Neural progenitor cell (in vitro differentiated cells): ENCODE data around the gene FGFR3. TPM values are rescaled to one million over a fixed set of nuclear protein-coding genes. Genes with fewer than 3 reads are reported as not detected.

Experiments used
- DNase-seq: peaks from one replicate; pipeline ENCODE4 v3.0.0-alpha.2; 2016; ENCODE audit warnings: low spot score
- H2AFZ ChIP-seq: fragments of 200-600 bp; sonication (generic); replicated peaks from 2 replicates; pipeline ENCODE4 v1.6.1; 2016; ENCODE audit warnings: antibody characterized with exemption
- H3F3A ChIP-seq: fragments of 200-600 bp; sonication (generic); 2 replicates; pipeline ENCODE4 v1.6.1; 2016; ENCODE audit warnings: antibody characterized with exemption, low read depth
- H3K27ac ChIP-seq: fragments of 200-600 bp; sonication (generic); 2 replicates; pipeline ENCODE4 v1.5.1; 2016; ENCODE audit warnings: mild to moderate bottlenecking
- H3K27me3 ChIP-seq: fragments of 200-600 bp; sonication (generic); 2 replicates; pipeline ENCODE4 v1.6.1; 2016; ENCODE audit warnings: mild to moderate bottlenecking, moderate library complexity
- H3K36me3 ChIP-seq: fragments of 200-600 bp; sonication (generic); 2 replicates; pipeline ENCODE4 v1.5.1; 2016
- H3K4me1 ChIP-seq: fragments of 200-600 bp; sonication (generic); 2 replicates; pipeline ENCODE4 v1.6.1; 2016; ENCODE audit warnings: mixed run types
- H3K4me2 ChIP-seq: fragments of 200-600 bp; sonication (generic); 2 replicates; pipeline ENCODE4 v1.6.1; 2016
- H3K4me3 ChIP-seq: fragments of 200-600 bp; sonication (generic); 2 replicates; pipeline ENCODE4 v1.5.1; 2016
- H3K79me2 ChIP-seq: fragments of 200-600 bp; sonication (generic); 2 replicates; pipeline ENCODE4 v1.6.1; 2016; ENCODE audit warnings: low read depth
- H3K9ac ChIP-seq: fragments of 200-600 bp; sonication (generic); 2 replicates; pipeline ENCODE4 v1.6.1; 2016
- H3K9me3 ChIP-seq: fragments of 200-600 bp; sonication (generic); 2 replicates; pipeline ENCODE4 v1.5.1; 2016; ENCODE audit warnings: low read depth
- H4K20me1 ChIP-seq: fragments of 200-600 bp; sonication (generic); 2 replicates; pipeline ENCODE4 v1.6.1; 2016; ENCODE audit warnings: low read depth
- H3K27ac Mint-ChIP-seq: 3 replicates; pipeline ENCODE4 v1.8.0; 2021; ENCODE audit warnings: mixed read lengths
- H3K27me3 Mint-ChIP-seq: 2 replicates; pipeline ENCODE4 v1.8.0; 2022; ENCODE audit warnings: low read depth, mild to moderate bottlenecking, inconsistent platforms, moderate library complexity, mixed read lengths; ENCODE audit not compliant: insufficient read depth
- H3K36me3 Mint-ChIP-seq: 3 replicates; pipeline ENCODE4 v1.8.0; 2021; ENCODE audit warnings: mixed read lengths
- H3K4me1 Mint-ChIP-seq: 3 replicates; pipeline ENCODE4 v1.8.0; 2021; ENCODE audit warnings: mixed read lengths
- H3K4me3 Mint-ChIP-seq: 3 replicates; pipeline ENCODE4 v1.8.0; 2021; ENCODE audit warnings: mild to moderate bottlenecking, moderate library complexity, mixed read lengths
- H3K9me3 Mint-ChIP-seq: 3 replicates; pipeline ENCODE4 v1.8.0; 2020; ENCODE audit warnings: mixed read lengths
- EZH2 ChIP-seq: fragments of 200-600 bp; sonication (generic); IDR thresholded peaks from 2 replicates; pipeline ENCODE4 v1.6.1; 2017; ENCODE audit warnings: antibody characterized with exemption, mild to moderate bottlenecking, moderate library complexity
- EZH2phosphoT487 ChIP-seq: fragments of 200-600 bp; sonication (generic); IDR thresholded peaks from 2 replicates; pipeline ENCODE4 v1.6.1; 2017; ENCODE audit warnings: antibody characterized with exemption
- total RNA-seq: library from RNA; depleted of rRNA; stranded (reverse); fragments of >200 nt; gene quantifications from 2 replicates; pipeline ENCODE4 v1.2.3, GENCODE V29; 2015; ENCODE audit warnings: low replicate concordance
- TF ChIP-seq, protein P1 (sequence below): fragments of 200-600 bp; sonication (generic); IDR thresholded peaks from 2 replicates; pipeline ENCODE4 v1.5.1; 2017; ENCODE audit warnings: antibody characterized with exemption, mild to moderate bottlenecking

The FGFR3 gene
- total RNA-seq, 1 donor from 2014 or later, result 4.8 TPM

DNA sequence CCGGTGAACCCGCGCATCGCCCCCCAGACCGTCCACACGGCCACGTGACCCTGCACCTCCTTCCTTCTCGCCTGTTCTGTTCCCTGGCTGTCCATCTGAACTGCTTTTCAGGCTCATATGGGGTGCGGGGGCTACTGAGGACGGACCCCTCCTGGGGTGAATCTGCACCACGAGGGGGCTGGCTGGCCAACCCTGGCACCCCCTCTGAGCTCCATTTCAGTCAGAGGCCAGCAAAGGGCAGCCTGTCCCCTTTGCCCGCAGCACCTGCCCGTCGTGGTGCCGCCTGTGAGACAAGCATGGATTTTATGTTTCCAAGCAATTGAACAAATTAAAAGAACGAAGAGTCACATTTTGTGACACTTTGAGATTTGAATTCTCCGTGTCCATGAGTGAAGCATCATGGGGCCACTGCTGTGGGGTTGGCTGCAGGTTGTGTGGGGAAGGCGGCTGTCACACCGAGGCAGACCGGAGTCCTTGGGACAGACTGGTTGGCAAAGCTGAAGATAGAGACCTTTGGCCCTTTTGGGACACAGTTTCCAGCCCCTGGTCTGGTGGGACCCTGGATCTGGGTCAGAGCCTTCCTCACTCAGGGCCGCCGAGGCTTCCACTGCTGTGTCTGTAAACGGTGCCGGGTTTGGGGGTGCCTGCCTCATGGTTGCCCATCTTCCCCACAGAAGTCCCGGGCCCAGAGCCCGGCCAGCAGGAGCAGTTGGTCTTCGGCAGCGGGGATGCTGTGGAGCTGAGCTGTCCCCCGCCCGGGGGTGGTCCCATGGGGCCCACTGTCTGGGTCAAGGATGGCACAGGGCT, 5.7 kb downstream of the FGFR3 start:
- Histone ChIP-seq H3K36me3 (no peaks in the 10 kb centered on the region), H3K79me2 (peaks cover 41% of the 10 kb centered on the region), H2AFZ (no peak overlapping the region), H3K4me2 (no peak overlapping the region), H4K20me1 (peaks cover 46% of the 10 kb centered on the region), H3K4me3 (no peak overlapping the region), H3K9ac (no peak overlapping the region), H3F3A (peaks cover 13% of the 10 kb centered on the region), H3K9me3 (no peaks in the 10 kb centered on the region), H3K4me1 (peaks cover 14% of the 10 kb centered on the region), H3K27me3 (peaks cover 24% of the 10 kb centered on the region), H3K27ac (no peak overlapping the region)
- H3K4me1 Mint-ChIP-seq, result peaks cover 2% of the 10 kb centered on the region
- H3K27me3 Mint-ChIP-seq, result peaks cover 2% of the 10 kb centered on the region
- no peak overlapping the region for H3K4me3 Mint-ChIP-seq
- no peak for DNase-seq
- no peak overlapping the region for H3K27ac Mint-ChIP-seq
- TF ChIP-seq EZH2, result no peak
- TF ChIP-seq, protein P1, sequence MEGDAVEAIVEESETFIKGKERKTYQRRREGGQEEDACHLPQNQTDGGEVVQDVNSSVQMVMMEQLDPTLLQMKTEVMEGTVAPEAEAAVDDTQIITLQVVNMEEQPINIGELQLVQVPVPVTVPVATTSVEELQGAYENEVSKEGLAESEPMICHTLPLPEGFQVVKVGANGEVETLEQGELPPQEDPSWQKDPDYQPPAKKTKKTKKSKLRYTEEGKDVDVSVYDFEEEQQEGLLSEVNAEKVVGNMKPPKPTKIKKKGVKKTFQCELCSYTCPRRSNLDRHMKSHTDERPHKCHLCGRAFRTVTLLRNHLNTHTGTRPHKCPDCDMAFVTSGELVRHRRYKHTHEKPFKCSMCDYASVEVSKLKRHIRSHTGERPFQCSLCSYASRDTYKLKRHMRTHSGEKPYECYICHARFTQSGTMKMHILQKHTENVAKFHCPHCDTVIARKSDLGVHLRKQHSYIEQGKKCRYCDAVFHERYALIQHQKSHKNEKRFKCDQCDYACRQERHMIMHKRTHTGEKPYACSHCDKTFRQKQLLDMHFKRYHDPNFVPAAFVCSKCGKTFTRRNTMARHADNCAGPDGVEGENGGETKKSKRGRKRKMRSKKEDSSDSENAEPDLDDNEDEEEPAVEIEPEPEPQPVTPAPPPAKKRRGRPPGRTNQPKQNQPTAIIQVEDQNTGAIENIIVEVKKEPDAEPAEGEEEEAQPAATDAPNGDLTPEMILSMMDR, result no peak
- TF ChIP-seq EZH2phosphoT487, result no peak
- no peaks in the 10 kb centered on the region for H3K9me3 Mint-ChIP-seq
- H3K36me3 Mint-ChIP-seq, result peaks cover 2% of the 10 kb centered on the region

DNA sequence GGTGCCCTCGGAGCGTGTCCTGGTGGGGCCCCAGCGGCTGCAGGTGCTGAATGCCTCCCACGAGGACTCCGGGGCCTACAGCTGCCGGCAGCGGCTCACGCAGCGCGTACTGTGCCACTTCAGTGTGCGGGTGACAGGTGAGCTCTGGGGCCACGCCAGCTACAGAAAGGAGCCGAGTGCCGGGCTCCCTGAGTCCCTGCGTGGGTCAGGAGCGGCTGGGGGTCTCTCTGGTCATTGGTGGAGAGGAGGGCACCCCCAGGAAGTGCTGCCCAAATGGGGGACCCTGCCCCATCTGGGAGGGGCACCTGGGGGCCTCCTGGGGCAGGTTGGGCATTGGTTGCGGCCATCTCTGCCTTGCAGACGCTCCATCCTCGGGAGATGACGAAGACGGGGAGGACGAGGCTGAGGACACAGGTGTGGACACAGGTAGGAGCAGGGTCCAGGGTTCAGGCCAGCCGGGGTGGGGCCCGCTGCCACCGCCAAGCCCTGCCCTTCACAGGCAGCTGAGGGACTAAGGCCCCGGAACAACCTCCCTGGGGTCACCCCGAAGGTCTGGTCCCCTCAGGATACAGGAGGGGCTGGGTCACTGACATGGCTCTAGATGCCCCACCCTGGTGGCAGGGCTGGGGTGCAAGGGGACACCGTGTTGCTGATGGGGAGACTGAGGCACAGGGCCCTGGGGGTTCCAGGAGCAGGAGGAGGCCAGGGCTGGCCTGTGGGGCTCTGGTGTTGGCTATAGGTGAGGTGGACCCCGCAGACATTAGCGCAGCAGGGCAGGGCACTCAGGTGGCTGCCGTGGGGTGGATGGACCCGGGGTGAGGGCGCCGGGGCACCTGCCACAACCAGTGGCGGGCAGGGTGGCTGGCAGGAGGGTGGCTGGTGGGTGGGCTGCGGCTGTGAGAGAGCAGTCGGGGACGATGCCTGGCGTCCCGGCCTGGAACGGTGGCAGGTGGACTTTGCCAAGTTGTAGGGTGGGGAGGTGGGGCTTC, 6.6 kb downstream of the FGFR3 start:
- no peak overlapping the region for H3K4me2 ChIP-seq
- peaks cover 40% of the 10 kb centered on the region for H4K20me1 ChIP-seq
- no peak overlapping the region for H3K4me3 ChIP-seq
- H3K36me3 Mint-ChIP-seq, result peaks cover 2% of the 10 kb centered on the region
- no peak overlapping the region for H3K9ac ChIP-seq
- no peak overlapping the region for H2AFZ ChIP-seq
- H3K4me1 ChIP-seq, result peaks cover 7% of the 10 kb centered on the region
- H3K79me2 ChIP-seq, result peaks cover 32% of the 10 kb centered on the region
- H3K4me3 Mint-ChIP-seq, result no peak overlapping the region
- no peak overlapping the region for H3K27ac Mint-ChIP-seq
- DNase-seq, result no peak
- H3K4me1 Mint-ChIP-seq, result peaks cover 2% of the 10 kb centered on the region
- no peak for TF ChIP-seq EZH2
- TF ChIP-seq, protein P1, result no peak
- TF ChIP-seq EZH2phosphoT487, result no peak
- H3K27me3 ChIP-seq, result peaks cover 15% of the 10 kb centered on the region
- H3F3A ChIP-seq, result peaks cover 13% of the 10 kb centered on the region
- H3K36me3 ChIP-seq, result no peaks in the 10 kb centered on the region
- H3K9me3 ChIP-seq, result no peaks in the 10 kb centered on the region
- peaks cover 2% of the 10 kb centered on the region for H3K27me3 Mint-ChIP-seq
- no peak overlapping the region for H3K27ac ChIP-seq
- no peaks in the 10 kb centered on the region for H3K9me3 Mint-ChIP-seq

DNA sequence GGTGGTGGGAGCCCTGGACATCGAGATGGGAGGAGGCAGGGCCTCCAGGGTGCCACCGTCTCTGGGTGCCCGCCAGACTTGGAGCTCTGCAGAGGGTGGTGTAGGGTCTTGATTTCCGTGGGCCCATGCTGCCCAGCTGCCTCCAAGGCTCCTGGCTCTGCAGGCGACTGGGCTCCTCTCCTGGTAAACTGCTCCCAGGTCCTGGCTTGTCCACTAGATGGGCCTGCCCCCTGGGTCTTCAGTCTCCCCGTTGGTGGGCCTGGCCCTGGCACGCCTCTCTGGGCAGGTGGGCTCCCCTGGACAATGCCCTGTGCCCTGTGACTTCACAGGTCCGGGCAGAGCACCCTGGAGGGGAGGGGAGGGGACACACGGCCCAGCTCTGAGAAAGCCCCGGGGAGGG, 7.7 kb downstream of the FGFR3 start:
- no peaks in the 10 kb centered on the region for H3K9me3 ChIP-seq
- H3K9ac ChIP-seq, result no peak overlapping the region
- H3K27ac Mint-ChIP-seq, result no peak overlapping the region
- H3F3A ChIP-seq, result peaks cover 7% of the 10 kb centered on the region
- no peak overlapping the region for H3K27ac ChIP-seq
- peaks cover 2% of the 10 kb centered on the region for H3K36me3 Mint-ChIP-seq
- no peaks in the 10 kb centered on the region for H3K4me1 ChIP-seq
- no peak for DNase-seq
- no peaks in the 10 kb centered on the region for H3K9me3 Mint-ChIP-seq
- H3K27me3 Mint-ChIP-seq, result peaks cover 2% of the 10 kb centered on the region
- H2AFZ ChIP-seq, result no peak overlapping the region
- H3K4me3 ChIP-seq, result no peak overlapping the region
- H3K4me3 Mint-ChIP-seq, result no peak overlapping the region
- H3K79me2 ChIP-seq, result peaks cover 21% of the 10 kb centered on the region
- peaks cover 4% of the 10 kb centered on the region for H3K27me3 ChIP-seq
- H4K20me1 ChIP-seq, result peaks cover 31% of the 10 kb centered on the region
- TF ChIP-seq, protein P1, result no peak
- no peak for TF ChIP-seq EZH2
- no peak for TF ChIP-seq EZH2phosphoT487
- peaks cover 2% of the 10 kb centered on the region for H3K4me1 Mint-ChIP-seq
- no peaks in the 10 kb centered on the region for H3K36me3 ChIP-seq
- H3K4me2 ChIP-seq, result no peak overlapping the region
